HepG2 (cell line): ENCODE results near the gene ZBTB46. TPM values are rescaled to one million over a fixed set of nuclear protein-coding genes. Genes with fewer than 3 reads are reported as not detected.

ENCODE experiments used
- ATF4 ChIP-seq, 2 experiments: fragments of 450-650 bp in 1 of 2; sonication (generic) in 1 of 2; formaldehyde crosslinking; IDR thresholded peaks; 2 replicates each; pipeline versions ENCODE4 v1.5.0 to v1.8.0; 2020 to 2022; ENCODE audit warnings: mild to moderate bottlenecking in 1 of 2, missing genetic modification reagents in 1 of 2
- FIP1L1 ChIP-seq: fragments of 200-400 bp; formaldehyde crosslinking; IDR thresholded peaks from 2 replicates; pipeline ENCODE4 v1.6.1; 2018; ENCODE audit warnings: low read depth, mild to moderate bottlenecking, low read length, moderate library complexity, borderline replicate concordance; ENCODE audit not compliant: insufficient read depth
- FOXA3 ChIP-seq: IDR thresholded peaks from 2 replicates; pipeline ENCODE4 v1.6.1; 2016; ENCODE audit warnings: missing genetic modification reagents, missing compliant biosample characterization
- FOXP4 ChIP-seq: sonication (generic); formaldehyde crosslinking; IDR thresholded peaks from 2 replicates; pipeline ENCODE4 v1.4.0; 2020; ENCODE audit warnings: missing genetic modification reagents
- HNF4A ChIP-seq: sonication (generic); formaldehyde crosslinking; IDR thresholded peaks from 2 replicates; pipeline ENCODE4 v1.4.0; 2020; ENCODE audit warnings: missing genetic modification reagents
- HNF4G ChIP-seq, 2 experiments: sonication (generic) in 1 of 2; formaldehyde crosslinking in 1 of 2; IDR thresholded peaks; 2 replicates each; pipeline versions ENCODE4 v1.4.0 to v1.6.1; 2011 to 2020; ENCODE audit warnings: borderline replicate concordance in 2 of 2, low read depth in 2 of 2, mild to moderate bottlenecking in 2 of 2, low read length in 1 of 2, missing genetic modification reagents in 1 of 2, moderate library complexity in 1 of 2
- HOXD1 ChIP-seq: sonication (generic); formaldehyde crosslinking; IDR thresholded peaks from 2 replicates; pipeline ENCODE4 v1.5.0; 2020; ENCODE audit warnings: missing genetic modification reagents
- JARID2 ChIP-seq: sonication (generic); formaldehyde crosslinking; IDR thresholded peaks from 2 replicates; pipeline ENCODE4 v1.8.1; 2023; ENCODE audit warnings: missing genetic modification reagents, inconsistent platforms; ENCODE audit not compliant: insufficient replicate concordance
- JUN ChIP-seq: sonication (generic); formaldehyde crosslinking; IDR thresholded peaks from 2 replicates; pipeline ENCODE4 v1.4.0; 2020; ENCODE audit warnings: mild to moderate bottlenecking, missing genetic modification reagents
- MAFG ChIP-seq: sonication (generic); formaldehyde crosslinking; IDR thresholded peaks from 2 replicates; pipeline ENCODE4 v1.5.1; 2020; ENCODE audit warnings: mild to moderate bottlenecking, missing genetic modification reagents
- NCOA1 ChIP-seq: sonication (generic); formaldehyde crosslinking; IDR thresholded peaks from 2 replicates; pipeline ENCODE4 v1.9.0; 2021; ENCODE audit warnings: missing genetic modification reagents
- NFKBIZ ChIP-seq: IDR thresholded peaks from 2 replicates; pipeline ENCODE4 v1.6.1; 2018; ENCODE audit warnings: missing genetic modification reagents, missing compliant biosample characterization
- REXO4 ChIP-seq: sonication (generic); formaldehyde crosslinking; IDR thresholded peaks from 2 replicates; pipeline ENCODE4 v1.8.0; 2022; ENCODE audit warnings: missing genetic modification reagents, mild to moderate bottlenecking, borderline replicate concordance
- ZBTB14 ChIP-seq: sonication (generic); formaldehyde crosslinking; IDR thresholded peaks from 2 replicates; pipeline ENCODE4 v1.4.0; 2020; ENCODE audit warnings: missing genetic modification reagents
- ZBTB49 ChIP-seq: sonication (generic); formaldehyde crosslinking; IDR thresholded peaks from 2 replicates; pipeline ENCODE4 v1.4.0; 2020; ENCODE audit warnings: missing genetic modification reagents, borderline replicate concordance
- ZNF24 ChIP-seq: fragments of 450-650 bp; IDR thresholded peaks from 2 replicates; pipeline ENCODE4 v1.6.1; 2017; ENCODE audit warnings: antibody characterized with exemption, mild to moderate bottlenecking
- ZNF687 ChIP-seq: sonication (generic); formaldehyde crosslinking; IDR thresholded peaks from 2 replicates; pipeline ENCODE4 v1.5.1; 2020; ENCODE audit warnings: mild to moderate bottlenecking, missing genetic modification reagents, moderate library complexity
- polyA plus RNA-seq, 8 experiments: library from polyadenylated mRNA; depleted of rRNA in 3 of 8; stranded (reverse) in 7 of 8; unstranded in 1 of 8; fragments of >200 nt; fragmentation: Illumina TruSeq in 4 of 8; extraction: Trizol in 4 of 8; gene quantifications; 2 replicates each; pipeline versions ENCODE4 v1.2.1 to v1.2.3, GENCODE V29; 2011 to 2016; ENCODE audit warnings: low read depth in 4 of 8, missing spikeins in 1 of 8, mixed read lengths in 1 of 8; ENCODE audit not compliant: insufficient read depth in 1 of 8
- total RNA-seq, 5 experiments: library from RNA; depleted of rRNA; stranded (reverse); fragments of >200 nt; fragmentation: Illumina TruSeq; extraction: Trizol; gene quantifications; 2 replicates each; pipeline ENCODE4 v1.2.3, GENCODE V29; 2016; ENCODE audit warnings: low read depth in 1 of 5

ZBTB46 gene
- total and polyA plus RNA-seq, 2 of the 13 experiments (the other 11 are each of a cell fraction or from before 2014, with no cell fraction given) = 1.6 to 13.5 TPM

GRCh38 chr20:63740627-63741353, 90.3 kb downstream of the ZBTB46 start (continued):
- TF ChIP-seq ZBTB49 (CRISPR knock-in tag) (peak; percentile 90; the same call in 1 of the 2 replicates), JARID2 (peak; percentile 82), FIP1L1 (peak; percentile 94), FOXP4 (CRISPR knock-in tag) (peak; percentile 93), HNF4A (peak; percentile 82), NFKBIZ (peak; percentile 94), JUN (CRISPR knock-in tag) (peak; percentile 86), FOXA3 (CRISPR knock-in tag) (peak; percentile 87), MAFG (CRISPR knock-in tag) (no peak), NCOA1 (CRISPR knock-in tag) (peak; percentile 92), ZNF24 (peak; percentile 16; the same call in 1 of the 2 replicates), REXO4 (peak; percentile 79; the same call in 1 of the 2 replicates), HOXD1 (CRISPR knock-in tag) (peak; percentile 97), ZBTB14 (CRISPR knock-in tag) (peak; percentile 85), ATF4 (CRISPR knock-in tag; IDR thresholded peaks at IDR 0.05) (no peak), ZNF687 (CRISPR knock-in tag) (peak; percentile 96), HNF4G (IDR thresholded peaks at IDR 0.05; ENCODE audit: borderline replicate concordance, low read depth, low read length) (peak; percentile 43; the same call in 1 of the 2 replicates), HNF4G (CRISPR knock-in tag; IDR thresholded peaks at IDR 0.05; ENCODE audit: borderline replicate concordance, low read depth) (peak; percentile 85; the same call in 1 of the 2 replicates)
